ENCODE measurements around the gene AHDC1. TPM values are rescaled to one million over a fixed set of nuclear protein-coding genes. Genes with fewer than 3 reads are reported as not detected.

The AHDC1 gene
- total RNA-seq, 2 experiments from 2014 or later: 26.3 to 27.6 TPM

- peak overlapping the region; percentile 28 for H3K4me3 Mint-ChIP-seq
- ATAC-seq (peak; percentile 3), DNase-seq (no peak)
- POLR2A ChIA-PET: interaction anchor here (0.6 to 2.1 kb wide), 6 partner anchors 11 to 78 kb away, joined by 3 to 7 read pairs (median 4); partner anchors contain the start of gene WASF2
- no peak overlapping the region for H3K27ac Mint-ChIP-seq
- peaks cover 28% of the 10 kb centered on the region for H3K4me1 Mint-ChIP-seq (ENCODE audit: low read depth)
- TF ChIP-seq CTCF (IDR thresholded peaks at IDR 0.05): no peak
- intact Hi-C loops (cut with micrococcal nuclease): no loop called here
- no peaks in the 10 kb centered on the region for H3K36me3 Mint-ChIP-seq (ENCODE audit: low read depth)
- no peaks in the 10 kb centered on the region for H3K9me3 Mint-ChIP-seq
- CTCF ChIA-PET: interaction anchor here (0.9 to 15.1 kb wide), 18 partner anchors 9 to 172 kb away, joined by 3 to 178 read pairs (median 7); partner anchors contain the start of gene AHDC1
- no peaks in the 10 kb centered on the region for H3K27me3 Mint-ChIP-seq
These were observed 36.0 kb downstream of the AHDC1 start for GRCh38 chr1:27567971-27568299.

GRCh38 chr1:27567146-27567526 is 36.8 kb downstream of the AHDC1 start:
- Mint-ChIP-seq H3K4me1 (ENCODE audit: low read depth) (peaks cover 31% of the 10 kb centered on the region), H3K4me3 (no peak overlapping the region), H3K36me3 (ENCODE audit: low read depth) (no peaks in the 10 kb centered on the region), H3K9me3 (no peaks in the 10 kb centered on the region), H3K27me3 (no peaks in the 10 kb centered on the region), H3K27ac (no peak overlapping the region)
- DNase-seq: no peak
- intact Hi-C loops (cut with micrococcal nuclease): no loop called here
- POLR2A ChIA-PET: interaction anchor here (2.1 kb wide), 1 partner anchor 10 kb away, joined by 7 read pairs; no protein-coding TSS in a partner anchor
- CTCF ChIA-PET: interaction anchor here (1.3 to 15.1 kb wide), 8 partner anchors 12 to 172 kb away, joined by 3 to 178 read pairs (median 12); partner anchors contain the start of gene AHDC1
- ATAC-seq: no peak
- TF ChIP-seq CTCF (IDR thresholded peaks at IDR 0.05): no peak

GRCh38 chr1:27566462-27567145 is 37.3 kb downstream of the AHDC1 start:
- CTCF ChIA-PET: interaction anchor here (3.0 to 15.1 kb wide), 3 partner anchors 12 to 171 kb away, joined by 12 to 178 read pairs (median 36); no protein-coding TSS in a partner anchor
- Mint-ChIP-seq H3K4me1 (ENCODE audit: low read depth) (peaks cover 29% of the 10 kb centered on the region), H3K9me3 (no peaks in the 10 kb centered on the region), H3K36me3 (ENCODE audit: low read depth) (no peaks in the 10 kb centered on the region), H3K27ac (no peak overlapping the region), H3K27me3 (no peaks in the 10 kb centered on the region), H3K4me3 (no peak overlapping the region)
- no peak for TF ChIP-seq CTCF (IDR thresholded peaks at IDR 0.05)
- DNase-seq (no peak), ATAC-seq (no peak)
- intact Hi-C loops (cut with micrococcal nuclease): no loop called here
- POLR2A ChIA-PET: interaction anchor here (2.1 kb wide), 1 partner anchor 10 kb away, joined by 7 read pairs; no protein-coding TSS in a partner anchor

DNA sequence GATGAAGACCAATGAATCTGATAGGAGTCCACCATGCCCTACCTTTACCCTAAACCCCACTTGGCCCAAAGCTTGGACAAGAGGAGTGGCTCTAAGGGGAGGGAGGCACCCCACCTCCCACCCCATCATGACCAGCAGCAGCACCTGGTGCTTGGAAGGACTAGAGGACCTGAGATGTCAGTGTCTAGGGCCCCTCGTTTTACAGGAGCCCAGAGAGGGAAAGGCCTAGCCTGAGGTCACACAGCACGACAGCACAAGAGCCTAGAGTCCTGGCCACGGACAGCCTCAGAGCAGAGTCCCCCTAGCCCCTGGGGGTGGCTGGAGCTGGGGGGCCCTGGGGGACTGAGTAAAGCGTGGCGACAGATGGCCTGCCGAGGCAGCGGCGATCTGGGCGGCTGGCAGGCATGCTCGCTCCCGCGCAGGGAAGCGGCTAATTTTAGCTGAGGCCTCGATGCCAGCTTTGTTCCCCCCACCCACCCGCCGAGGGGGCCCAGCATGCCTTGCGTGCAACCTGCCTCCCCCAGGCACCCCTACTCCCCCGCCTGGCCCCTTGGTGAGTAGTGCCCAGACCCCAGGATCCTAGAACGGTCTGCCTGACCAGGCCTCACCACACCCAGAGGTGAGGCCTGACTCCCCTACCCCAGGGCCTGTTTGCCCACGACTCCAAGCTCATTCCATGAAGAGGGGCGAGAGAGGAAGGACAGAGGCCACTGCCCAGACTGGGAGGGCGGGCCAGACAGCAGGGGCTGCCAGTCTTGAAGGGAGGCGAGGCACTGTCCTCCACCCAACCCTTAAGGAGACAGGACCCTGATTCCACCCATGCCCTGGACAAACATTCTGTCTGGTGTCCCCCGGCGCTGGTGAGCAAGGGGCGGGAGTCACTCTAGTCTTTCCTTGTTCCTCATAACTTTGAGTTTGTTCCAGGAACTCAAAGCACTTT is 39.0 kb downstream of the AHDC1 start:
- no peaks in the 10 kb centered on the region for H3K36me3 Mint-ChIP-seq (ENCODE audit: low read depth)
- POLR2A ChIA-PET: interaction anchor here (0.8 to 1.1 kb wide), 2 partner anchors 10 to 39 kb away, joined by 3 read pairs; no protein-coding TSS in a partner anchor
- CTCF ChIA-PET: interaction anchor here (0.8 to 15.1 kb wide), 9 partner anchors 10 to 268 kb away, joined by 3 to 178 read pairs (median 3); no protein-coding TSS in a partner anchor

More for the DNA sequence above, 39.0 kb downstream of the AHDC1 start:
- ATAC-seq: no peak
- peak overlapping the region; percentile 7 for H3K27ac Mint-ChIP-seq
- no peak for TF ChIP-seq CTCF (IDR thresholded peaks at IDR 0.05)
- peaks cover 29% of the 10 kb centered on the region for H3K4me1 Mint-ChIP-seq (ENCODE audit: low read depth)
- DNase-seq: no peak
- no peaks in the 10 kb centered on the region for H3K27me3 Mint-ChIP-seq
- H3K4me3 Mint-ChIP-seq: no peak overlapping the region
- intact Hi-C loops (cut with micrococcal nuclease): no loop called here
- no peaks in the 10 kb centered on the region for H3K9me3 Mint-ChIP-seq

Data from activated CD8-positive, alpha-beta T cell treated with anti-CD3 and anti-CD28 coated beads for 36 hours (primary cell).